Measurements from ENCODE around the gene RNF115.
"Not testable (repeated sequence)": the region's sequence is repeated elsewhere in the genome, so short reads cannot be mapped to it uniquely, and the experiment has no call there.

The RNF115 gene

DNA sequence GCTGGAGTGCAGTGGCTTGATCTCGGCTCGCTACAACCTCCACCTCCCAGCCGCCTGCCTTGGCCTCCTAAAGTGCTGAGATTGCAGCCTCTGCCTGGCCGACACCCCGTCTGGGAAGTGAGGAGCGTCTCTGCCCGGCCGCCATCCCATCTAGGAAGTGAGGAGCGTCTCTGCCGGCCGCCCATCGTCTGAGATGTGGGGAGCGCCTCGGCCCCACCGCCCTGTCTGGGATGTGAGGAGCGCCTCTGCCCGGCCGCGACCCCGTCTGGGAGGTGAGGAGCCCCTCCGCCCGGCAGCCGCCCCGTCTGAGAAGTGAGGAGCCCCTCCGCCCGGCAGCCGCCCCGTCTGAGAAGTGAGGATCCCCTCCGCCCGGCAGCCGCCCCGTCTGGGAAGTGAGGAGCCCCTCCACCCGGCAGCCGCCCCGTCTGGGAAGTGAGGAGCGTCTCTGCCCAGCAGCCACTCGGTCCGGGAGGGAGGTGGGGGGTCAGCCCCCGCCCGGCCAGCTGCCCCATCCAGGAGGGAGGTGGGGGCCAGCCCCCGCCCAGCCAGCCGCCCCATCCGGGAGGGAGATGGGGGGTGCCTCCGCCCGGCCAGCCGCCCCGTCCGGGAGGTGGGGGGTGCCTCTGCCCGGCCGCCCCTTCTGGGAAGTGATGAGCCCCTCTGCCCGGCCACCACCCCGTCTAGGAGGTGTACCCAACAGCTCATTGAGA is 59.5 kb downstream of the RNF115 start:
- H3K9me2 ChIP-seq (replicated peaks; ENCODE audit: low read depth, low read length); H3F3A ChIP-seq (ENCODE audit: low read depth); H2AFZ ChIP-seq (ENCODE audit: low read length); H3K4me2 ChIP-seq (ENCODE audit: low read depth, low read length, poor library complexity, severe bottlenecking); H3K79me2 ChIP-seq (ENCODE audit: insufficient read depth, low read length); H3K27me3 ChIP-seq (ENCODE audit: insufficient read depth, low read length, poor library complexity, severe bottlenecking); H3K9ac ChIP-seq (ENCODE audit: low read depth, low read length, poor library complexity, severe bottlenecking); H3K4me3 ChIP-seq (ENCODE audit: low read length, poor library complexity, severe bottlenecking); H3K4me1 ChIP-seq (ENCODE audit: insufficient read depth, low read length, poor library complexity, severe bottlenecking); H4K20me1 ChIP-seq (ENCODE audit: insufficient read depth, low read length, poor library complexity, severe bottlenecking); H3K9me3 ChIP-seq (ENCODE audit: insufficient read depth, low read depth, low read length): not testable (repeated sequence)
- H3K36me3 ChIP-seq (ENCODE audit: insufficient read depth, low read length): peaks cover 40% of the 10 kb centered on the region; the same call in 1 of the 2 replicates

DNA sequence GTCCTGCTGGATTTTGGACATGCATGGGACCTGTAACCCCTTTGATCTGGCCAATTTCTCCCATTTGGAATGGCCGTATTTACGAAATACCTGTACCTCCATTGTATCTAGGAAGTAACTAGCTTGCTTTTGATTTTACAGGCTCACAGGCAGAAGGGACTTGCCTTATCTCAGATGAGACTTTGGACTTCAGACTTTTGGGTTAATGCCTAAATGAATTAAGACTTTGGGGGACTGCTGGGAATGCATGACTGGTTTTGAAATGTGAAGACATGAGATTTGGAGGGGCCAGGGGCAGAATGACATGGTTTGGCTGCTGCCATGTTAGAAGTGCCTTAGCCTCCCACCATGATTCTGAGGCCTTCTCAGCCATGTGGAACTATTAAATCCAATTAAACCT is 61.9 kb downstream of the RNF115 start:
- H3K79me2 ChIP-seq (ENCODE audit: insufficient read depth, low read length); H3K27me3 ChIP-seq (ENCODE audit: insufficient read depth, low read length, poor library complexity, severe bottlenecking); H3F3A ChIP-seq (ENCODE audit: low read depth); H4K20me1 ChIP-seq (ENCODE audit: insufficient read depth, low read length, poor library complexity, severe bottlenecking); H3K9ac ChIP-seq (ENCODE audit: low read depth, low read length, poor library complexity, severe bottlenecking); H2AFZ ChIP-seq (ENCODE audit: low read length); H3K4me3 ChIP-seq (ENCODE audit: low read length, poor library complexity, severe bottlenecking); H3K9me3 ChIP-seq (ENCODE audit: insufficient read depth, low read depth, low read length); H3K4me2 ChIP-seq (ENCODE audit: low read depth, low read length, poor library complexity, severe bottlenecking); H3K9me2 ChIP-seq (replicated peaks; ENCODE audit: low read depth, low read length); H3K4me1 ChIP-seq (ENCODE audit: insufficient read depth, low read length, poor library complexity, severe bottlenecking): not testable (repeated sequence)
- H3K36me3 ChIP-seq (ENCODE audit: insufficient read depth, low read length): peaks cover 52% of the 10 kb centered on the region; the same call in 1 of the 2 replicates

GRCh38 chr1:145761498-145761897 is 62.4 kb downstream of the RNF115 start:
- not testable (repeated sequence) for H3K4me2 ChIP-seq (ENCODE audit: low read depth, low read length, poor library complexity, severe bottlenecking); H2AFZ ChIP-seq (ENCODE audit: low read length); H3K27me3 ChIP-seq (ENCODE audit: insufficient read depth, low read length, poor library complexity, severe bottlenecking); H3K4me3 ChIP-seq (ENCODE audit: low read length, poor library complexity, severe bottlenecking); H3F3A ChIP-seq (ENCODE audit: low read depth); H3K79me2 ChIP-seq (ENCODE audit: insufficient read depth, low read length); H4K20me1 ChIP-seq (ENCODE audit: insufficient read depth, low read length, poor library complexity, severe bottlenecking); H3K9ac ChIP-seq (ENCODE audit: low read depth, low read length, poor library complexity, severe bottlenecking); H3K4me1 ChIP-seq (ENCODE audit: insufficient read depth, low read length, poor library complexity, severe bottlenecking); H3K9me3 ChIP-seq (ENCODE audit: insufficient read depth, low read depth, low read length); H3K9me2 ChIP-seq (replicated peaks; ENCODE audit: low read depth, low read length)
- H3K36me3 ChIP-seq (ENCODE audit: insufficient read depth, low read length): peaks cover 53% of the 10 kb centered on the region; the same call in 1 of the 2 replicates

DNA sequence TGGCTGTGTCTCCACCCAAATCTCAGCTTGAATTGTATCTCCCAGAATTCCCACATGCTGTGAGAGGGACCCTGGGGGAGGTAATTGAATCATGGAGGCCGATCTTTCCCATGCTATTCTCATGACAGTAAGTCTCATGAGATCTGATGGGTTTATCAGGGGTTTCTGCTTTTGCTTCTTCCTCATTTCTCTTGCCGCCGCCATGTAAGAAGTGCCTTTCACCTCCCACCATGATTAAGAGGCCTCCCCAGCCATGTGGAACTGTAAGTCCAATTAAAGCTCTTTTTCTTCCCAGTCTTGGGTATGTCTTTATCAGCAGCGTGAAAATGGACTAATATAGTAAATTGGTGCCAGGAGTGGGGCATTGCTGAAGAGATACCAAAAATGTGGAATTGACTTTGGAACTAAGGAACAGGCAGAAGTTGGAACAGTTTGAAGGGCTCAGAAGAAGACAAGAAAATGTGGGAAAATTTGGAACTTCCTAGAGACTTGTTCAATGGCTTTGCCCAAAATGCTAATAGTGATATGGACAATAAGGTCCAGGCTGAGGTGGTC is 63.4 kb downstream of the RNF115 start:
- H3K36me3 ChIP-seq (ENCODE audit: insufficient read depth, low read length): peaks cover 56% of the 10 kb centered on the region; the same call in 1 of the 2 replicates
- H3K9me3 ChIP-seq (ENCODE audit: insufficient read depth, low read depth, low read length): not testable (repeated sequence)

GRCh38 chr1:145759721-145760120 is 64.2 kb downstream of the RNF115 start:
- Histone ChIP-seq H3K4me1 (ENCODE audit: insufficient read depth, low read length, poor library complexity, severe bottlenecking) (no peaks in the 10 kb centered on the region), H3K79me2 (ENCODE audit: insufficient read depth, low read length) (no peaks in the 10 kb centered on the region), H3F3A (ENCODE audit: low read depth) (no peaks in the 10 kb centered on the region), H3K9ac (ENCODE audit: low read depth, low read length, poor library complexity, severe bottlenecking) (no peak overlapping the region), H3K4me3 (ENCODE audit: low read length, poor library complexity, severe bottlenecking) (no peak overlapping the region), H2AFZ (ENCODE audit: low read length) (no peak overlapping the region), H3K4me2 (ENCODE audit: low read depth, low read length, poor library complexity, severe bottlenecking) (no peak overlapping the region), H3K27me3 (ENCODE audit: insufficient read depth, low read length, poor library complexity, severe bottlenecking) (no peaks in the 10 kb centered on the region), H3K9me2 (replicated peaks; ENCODE audit: low read depth, low read length) (no peaks in the 10 kb centered on the region), H4K20me1 (ENCODE audit: insufficient read depth, low read length, poor library complexity, severe bottlenecking) (no peaks in the 10 kb centered on the region), H3K9me3 (ENCODE audit: insufficient read depth, low read depth, low read length) (peaks cover 4% of the 10 kb centered on the region; the same call in 1 of the 2 replicates), H3K36me3 (ENCODE audit: insufficient read depth, low read length) (peaks cover 57% of the 10 kb centered on the region; the same call in 1 of the 2 replicates)
- TF ChIP-seq EZH2phosphoT487 (IDR thresholded peaks at IDR 0.05; ENCODE audit: borderline replicate concordance) (no peak), CTCF (conservative IDR thresholded peaks at IDR 0.05; ENCODE audit: low read length) (no peak)

More for the DNA sequence above, 63.4 kb downstream of the RNF115 start:
- not testable (repeated sequence) for H3F3A ChIP-seq (ENCODE audit: low read depth); H3K9ac ChIP-seq (ENCODE audit: low read depth, low read length, poor library complexity, severe bottlenecking); H3K4me3 ChIP-seq (ENCODE audit: low read length, poor library complexity, severe bottlenecking); H2AFZ ChIP-seq (ENCODE audit: low read length); H3K4me2 ChIP-seq (ENCODE audit: low read depth, low read length, poor library complexity, severe bottlenecking); H3K4me1 ChIP-seq (ENCODE audit: insufficient read depth, low read length, poor library complexity, severe bottlenecking); H3K9me2 ChIP-seq (replicated peaks; ENCODE audit: low read depth, low read length); H3K27me3 ChIP-seq (ENCODE audit: insufficient read depth, low read length, poor library complexity, severe bottlenecking); H4K20me1 ChIP-seq (ENCODE audit: insufficient read depth, low read length, poor library complexity, severe bottlenecking); H3K79me2 ChIP-seq (ENCODE audit: insufficient read depth, low read length)

All from Loucy (cell line).